Measurements from ENCODE around the gene STEAP3.
A peak's percentile ranks its signal among the peaks of the same experiment; 100 is the strongest.
"Not testable (repeated sequence)": the region's sequence is repeated elsewhere in the genome, so short reads cannot be mapped to it uniquely, and the experiment has no call there.

The STEAP3 gene

GRCh38 chr2:119261493-119262225 lies 38.0 kb downstream of the STEAP3 start:
- no peak for DNase-seq (ENCODE audit: low read depth in 2 of 2)

DNA sequence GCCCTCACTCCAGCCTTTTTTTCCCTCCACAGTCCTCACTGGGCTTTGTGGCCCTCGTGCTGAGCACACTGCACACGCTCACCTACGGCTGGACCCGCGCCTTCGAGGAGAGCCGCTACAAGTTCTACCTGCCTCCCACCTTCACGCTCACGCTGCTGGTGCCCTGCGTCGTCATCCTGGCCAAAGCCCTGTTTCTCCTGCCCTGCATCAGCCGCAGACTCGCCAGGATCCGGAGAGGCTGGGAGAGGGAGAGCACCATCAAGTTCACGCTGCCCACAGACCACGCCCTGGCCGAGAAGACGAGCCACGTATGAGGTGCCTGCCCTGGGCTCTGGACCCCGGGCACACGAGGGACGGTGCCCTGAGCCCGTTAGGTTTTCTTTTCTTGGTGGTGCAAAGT lies 39.4 kb downstream of the STEAP3 start:
- DNase-seq (ENCODE audit: low read depth in 2 of 2), result no peak

GRCh38 chr2:119263656-119264055 lies 40.0 kb downstream of the STEAP3 start:
- DNase-seq (ENCODE audit: low read depth in 2 of 2), result no peak

DNA sequence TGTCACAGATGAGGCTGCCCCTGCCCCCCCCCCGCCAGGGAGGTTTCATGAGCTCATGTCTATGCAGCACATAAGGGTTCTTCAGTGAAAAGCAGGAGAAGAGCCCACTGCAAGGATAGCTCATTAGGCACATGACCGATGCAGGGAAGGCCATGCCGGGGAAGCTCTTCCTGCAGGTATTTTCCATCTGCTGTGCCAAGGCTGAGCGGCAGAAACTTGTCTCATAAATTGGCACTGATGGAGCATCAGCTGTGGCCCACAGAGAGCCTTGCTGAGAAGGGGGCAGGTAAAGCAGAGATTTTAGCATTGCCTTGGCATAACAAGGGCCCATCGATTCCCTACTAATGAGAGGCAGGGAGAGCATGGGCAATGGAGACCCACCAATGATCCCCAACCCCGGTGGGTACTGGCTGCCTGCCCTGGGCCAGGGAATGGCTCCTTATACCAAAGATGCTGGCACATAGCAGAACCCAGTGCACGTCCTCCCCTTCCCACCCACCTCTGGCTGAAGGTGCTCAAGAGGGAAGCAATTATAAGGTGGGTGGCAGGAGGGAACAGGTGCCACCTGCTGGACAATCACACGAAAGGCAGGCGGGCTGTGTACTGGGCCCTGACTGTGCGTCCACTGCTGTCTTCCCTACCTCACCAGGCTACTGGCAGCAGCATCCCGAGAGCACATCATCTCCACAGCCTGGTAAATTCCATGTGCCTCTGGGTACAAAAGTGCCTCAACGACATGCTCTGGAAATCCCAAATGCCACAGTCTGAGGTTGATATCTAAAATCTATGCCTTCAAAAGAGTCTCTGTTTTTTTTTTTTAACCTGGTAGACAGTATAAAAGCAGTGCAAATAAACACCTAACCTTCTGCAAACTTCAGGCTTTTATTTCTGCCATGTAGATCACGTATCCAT lies 41.4 kb downstream of the STEAP3 start:
- DNase-seq (ENCODE audit: low read depth in 2 of 2), result peak in 1 of 2 donors; percentile 19

- DNase-seq (ENCODE audit: low read depth in 2 of 2), result no peak
Observed at GRCh38 chr2:119265693-119266066, 42.0 kb downstream of the STEAP3 start.

DNA sequence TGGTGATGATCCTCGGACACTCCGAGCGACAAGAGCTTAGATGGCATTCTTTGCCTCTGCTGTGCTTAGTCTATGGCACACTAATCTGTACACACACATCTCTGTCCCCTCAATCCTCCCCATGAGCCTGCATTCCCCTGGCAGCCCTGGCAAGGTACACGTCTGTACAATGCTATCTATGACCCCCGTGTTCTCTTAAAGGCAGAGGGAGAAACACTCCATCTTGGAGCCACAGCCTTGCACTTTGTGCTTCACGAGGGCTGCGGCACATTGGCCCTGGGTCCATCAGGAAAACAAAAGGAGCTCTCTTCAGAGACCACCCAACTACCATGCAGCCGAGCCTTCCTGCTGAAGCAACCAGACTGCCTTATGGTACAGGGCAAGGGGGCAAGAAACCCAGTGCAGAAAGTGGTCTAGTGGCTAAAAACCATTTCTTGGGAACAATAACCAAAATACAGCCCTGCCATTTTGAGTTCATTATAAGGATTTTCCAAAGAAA lies 42.5 kb downstream of the STEAP3 start:
- DNase-seq (ENCODE audit: low read depth in 2 of 2), result no peak

- no peak for DNase-seq (ENCODE audit: low read depth in 2 of 2)
Observed at GRCh38 chr2:119267604-119268003, 44.0 kb downstream of the STEAP3 start.

DNA sequence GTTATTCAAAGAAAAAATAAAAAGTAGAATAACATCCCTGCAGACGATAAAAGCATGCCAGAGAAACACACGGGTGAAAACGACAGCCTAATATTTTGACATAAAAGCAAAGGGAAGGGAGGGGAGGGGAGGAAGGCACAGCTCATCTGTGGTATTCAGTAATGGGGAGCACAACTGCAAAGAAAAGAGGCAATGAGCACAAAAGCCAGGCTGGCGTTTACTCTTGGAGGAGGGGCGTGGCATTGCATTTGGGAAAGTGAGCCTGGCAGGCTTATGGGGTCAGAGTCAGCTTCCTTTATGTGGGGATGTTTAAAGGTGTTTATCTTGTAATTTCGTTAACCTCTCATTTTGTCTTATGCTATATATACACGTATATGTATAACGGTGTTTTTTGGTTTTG lies 53.2 kb downstream of the STEAP3 start:
- DNase-seq (ENCODE audit: low read depth in 2 of 2), result no peak

- not testable (repeated sequence) for DNase-seq (ENCODE audit: low read depth in 2 of 2)
Observed at GRCh38 chr2:119278385-119278784, 54.8 kb downstream of the STEAP3 start.

DNA sequence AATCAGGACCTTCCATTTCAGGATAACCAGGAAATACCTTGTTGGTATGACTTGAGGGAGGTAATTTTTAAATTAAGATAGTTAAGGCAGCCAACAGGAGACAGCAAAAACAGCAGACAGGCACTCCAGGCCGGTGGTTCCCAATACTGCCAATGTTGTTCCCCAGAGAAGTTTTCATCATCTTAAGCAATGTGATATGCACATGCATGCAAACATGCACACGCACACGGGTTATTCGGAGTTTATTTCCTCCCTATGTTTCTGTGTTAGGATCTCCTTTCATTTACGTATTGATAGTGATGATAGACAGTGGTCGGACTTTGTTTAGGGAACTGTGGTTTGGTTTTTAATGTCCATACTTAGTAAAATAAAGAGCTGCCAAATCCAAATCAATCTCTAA lies 55.3 kb downstream of the STEAP3 start:
- no peak for DNase-seq (ENCODE audit: low read depth in 2 of 2)

- DNase-seq (ENCODE audit: low read depth in 2 of 2), result no peak
Observed at GRCh38 chr2:119279666-119280065, 56.0 kb downstream of the STEAP3 start.

- DNase-seq (ENCODE audit: low read depth in 2 of 2), result no peak
Observed at GRCh38 chr2:119280680-119281079, 57.0 kb downstream of the STEAP3 start.

- no peak for DNase-seq (ENCODE audit: low read depth in 2 of 2)
Observed at GRCh38 chr2:119282146-119282995, 58.7 kb downstream of the STEAP3 start.

DNA sequence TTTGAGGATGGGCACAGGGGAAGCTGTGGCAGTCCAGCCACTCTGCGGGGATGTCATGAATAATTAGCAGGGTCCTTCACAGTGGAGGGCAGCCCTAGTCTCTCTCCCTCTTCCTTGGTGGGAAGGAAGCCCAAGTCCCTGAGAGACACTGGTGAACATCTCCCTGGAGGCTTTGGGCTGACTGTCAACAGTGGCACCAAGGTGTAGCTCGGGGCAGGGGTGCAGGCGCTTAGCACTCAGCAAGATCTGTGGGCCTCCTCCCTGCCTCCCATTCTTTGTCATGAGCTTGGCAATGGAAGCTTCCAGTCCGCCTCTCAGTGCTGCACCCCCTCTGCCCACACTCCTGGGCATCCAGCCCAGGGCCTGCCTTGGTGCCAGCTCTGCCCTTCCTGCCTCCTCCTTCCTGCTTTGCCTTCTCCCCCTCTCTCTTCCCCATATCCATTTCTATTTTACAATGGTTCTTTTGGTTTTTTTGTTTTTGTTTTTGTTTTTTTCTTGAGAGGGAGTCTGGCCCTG lies 59.4 kb downstream of the STEAP3 start:
- no peak for DNase-seq (ENCODE audit: low read depth in 2 of 2)

DNA sequence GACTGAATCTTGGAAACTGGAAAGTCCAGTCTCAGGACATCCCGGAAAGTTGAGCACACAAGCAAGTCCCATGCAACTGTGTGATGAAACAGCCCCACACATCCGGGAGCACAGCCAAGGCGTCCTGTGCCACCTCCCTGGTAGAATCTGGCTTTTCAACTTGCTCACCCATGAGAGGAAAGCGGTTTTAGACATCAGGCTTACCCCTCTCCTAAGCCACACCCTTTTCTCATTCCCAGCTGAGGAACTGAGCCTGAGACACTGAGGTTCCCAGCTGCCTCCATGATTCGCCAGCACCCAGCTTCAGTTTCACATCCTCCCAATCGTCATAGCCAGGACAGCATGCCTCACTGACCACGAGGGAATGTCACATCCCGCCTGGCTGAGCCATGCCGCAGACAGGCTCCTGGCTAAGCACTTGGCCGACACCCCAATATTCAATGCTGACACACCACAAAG lies 60.3 kb downstream of the STEAP3 start:
- no peak for DNase-seq (ENCODE audit: low read depth in 2 of 2)

DNA sequence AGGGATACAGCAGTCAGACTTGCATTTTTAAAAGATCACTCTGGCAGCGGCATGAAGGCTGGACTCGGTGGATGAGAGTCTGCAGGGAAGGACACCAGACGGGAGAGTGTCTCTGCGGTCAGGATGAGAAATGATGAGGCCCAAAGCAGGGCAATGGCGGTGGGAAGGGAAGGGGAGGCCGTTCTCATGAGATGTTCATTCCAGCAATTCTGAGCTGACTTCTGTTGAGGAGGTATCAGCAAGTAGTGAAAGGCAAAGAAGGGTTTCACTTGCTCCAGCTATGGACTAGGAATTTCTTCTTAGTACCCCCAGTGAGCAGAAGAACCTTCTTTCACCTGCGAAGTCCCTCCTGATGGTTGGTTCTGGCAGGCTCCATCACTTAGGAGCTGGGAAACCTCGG lies 63.0 kb downstream of the STEAP3 start:
- DNase-seq (ENCODE audit: low read depth in 2 of 2), result no peak

- DNase-seq (ENCODE audit: low read depth in 2 of 2), result no peak
Observed at GRCh38 chr2:119288576-119288975, 64.9 kb downstream of the STEAP3 start.

DNA sequence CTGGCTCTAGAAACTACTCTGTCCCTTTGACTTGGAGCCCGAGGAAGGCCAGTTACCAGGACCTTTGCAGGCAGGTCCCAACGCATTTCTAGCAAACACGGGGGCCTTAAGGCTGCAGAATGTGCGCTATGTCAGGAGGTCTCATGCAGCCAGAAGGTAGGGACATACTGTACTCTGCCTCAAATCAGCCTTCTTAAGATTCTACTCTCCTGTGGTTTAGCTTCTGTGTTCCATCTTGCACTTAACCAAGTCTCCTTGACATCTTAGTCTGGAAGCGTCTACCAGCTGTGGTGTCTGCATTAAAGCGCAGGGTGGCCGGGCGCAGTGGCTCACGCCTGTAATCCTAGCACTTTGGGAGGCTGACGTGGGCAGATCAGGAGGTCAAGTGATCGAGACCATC lies 65.5 kb downstream of the STEAP3 start:
- no peak for DNase-seq (ENCODE audit: low read depth in 2 of 2)

GRCh38 chr2:119289642-119290041 lies 66.0 kb downstream of the STEAP3 start:
- DNase-seq (ENCODE audit: low read depth in 2 of 2), result no peak

DNA sequence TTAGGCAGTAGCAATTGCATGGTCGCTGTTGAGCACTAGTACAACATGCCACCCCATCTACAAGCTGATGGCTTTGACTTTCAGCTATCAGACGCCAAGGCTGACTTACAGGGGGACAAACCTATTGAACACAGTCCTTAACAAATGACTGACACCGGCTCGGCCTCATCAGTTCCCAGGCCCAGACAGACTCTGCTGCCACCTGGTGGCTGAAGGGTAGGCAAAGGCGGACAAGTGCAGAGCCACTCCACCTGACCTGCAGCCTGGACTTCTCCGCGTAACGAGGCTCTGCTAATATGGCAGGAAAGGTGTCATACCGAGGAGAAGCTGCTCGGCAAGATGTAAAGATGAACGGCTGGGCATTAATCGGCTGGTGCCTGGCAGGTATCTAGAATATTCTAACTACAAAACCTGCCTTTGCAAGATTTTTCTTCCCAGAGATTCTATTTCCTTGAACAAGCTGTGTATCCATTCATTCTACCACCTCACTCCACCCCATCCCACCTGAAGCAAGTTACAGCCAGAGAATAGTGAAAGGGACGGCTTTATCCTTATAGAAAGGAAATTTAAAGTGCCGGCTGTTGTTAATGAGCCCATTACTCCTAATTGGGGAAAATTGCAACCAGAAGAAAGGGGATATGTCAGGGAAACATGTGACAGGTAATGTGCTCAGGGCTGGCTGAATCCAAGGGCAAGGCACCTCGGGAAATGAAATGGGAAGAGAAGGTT lies 67.4 kb downstream of the STEAP3 start:
- peak; percentile 12 to 54 for DNase-seq (ENCODE audit: low read depth in 2 of 2)

GRCh38 chr2:119291588-119292167 lies 68.0 kb downstream of the STEAP3 start:
- no peak for DNase-seq (ENCODE audit: low read depth in 2 of 2)
